HT1080 (cell line): ENCODE data around the gene TPST2. TPM values are rescaled to one million over a fixed set of nuclear protein-coding genes. Genes with fewer than 3 reads are reported as not detected.

Source experiments
- DNase-seq: peaks from one replicate; pipeline ENCODE4 v3.0.0-alpha.2; 2015; ENCODE audit warnings: low read depth
- total RNA-seq: library from RNA; depleted of rRNA; stranded (reverse); fragments of >200 nt; shearing (Covaris generic); gene quantifications from 2 replicates; pipeline ENCODE4 v1.2.3, GENCODE V29; 2014

TPST2 gene
- total RNA-seq, 1 experiment from 2014 or later, result 50.1 TPM

GRCh38 chr22:26581026-26581425, 8.9 kb downstream of the TPST2 start:
- DNase-seq, result no peak

GRCh38 chr22:26580240-26580962, 9.5 kb downstream of the TPST2 start:
- DNase-seq, result no peak

GRCh38 chr22:26579331-26579886, 10.5 kb downstream of the TPST2 start:
- no peak for DNase-seq

GRCh38 chr22:26577081-26577480, 12.9 kb downstream of the TPST2 start:
- no peak for DNase-seq

DNA sequence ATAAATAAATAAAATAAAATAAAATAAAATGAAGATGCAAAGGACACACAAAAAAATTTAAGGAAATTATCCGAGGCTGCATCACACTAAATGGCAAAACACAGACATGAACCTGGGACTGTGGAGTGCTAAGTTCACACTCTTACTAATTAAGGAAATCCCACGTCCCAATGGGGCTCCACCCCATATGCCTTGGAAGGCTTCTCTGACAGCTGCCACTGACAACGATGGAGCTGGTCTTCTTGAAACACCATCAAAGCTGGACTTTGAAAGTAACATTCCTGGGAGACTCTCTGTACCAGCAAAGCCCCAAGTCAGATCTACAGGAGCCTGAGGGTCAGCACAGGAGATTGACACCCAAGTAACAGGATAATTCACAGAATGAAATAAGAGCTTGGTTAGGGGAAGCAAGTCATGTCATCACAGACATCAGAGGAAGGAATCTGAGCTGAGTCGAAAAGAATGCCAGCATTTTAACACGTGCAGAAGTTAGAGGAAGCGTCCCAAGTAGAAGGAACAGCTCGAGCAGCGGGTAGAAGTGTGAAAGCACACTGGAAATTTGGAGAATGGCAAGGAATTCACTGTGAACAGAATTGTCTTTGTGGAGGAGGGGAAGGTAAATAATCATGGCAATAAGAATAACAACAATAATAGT, 13.8 kb downstream of the TPST2 start:
- no peak for DNase-seq

DNA sequence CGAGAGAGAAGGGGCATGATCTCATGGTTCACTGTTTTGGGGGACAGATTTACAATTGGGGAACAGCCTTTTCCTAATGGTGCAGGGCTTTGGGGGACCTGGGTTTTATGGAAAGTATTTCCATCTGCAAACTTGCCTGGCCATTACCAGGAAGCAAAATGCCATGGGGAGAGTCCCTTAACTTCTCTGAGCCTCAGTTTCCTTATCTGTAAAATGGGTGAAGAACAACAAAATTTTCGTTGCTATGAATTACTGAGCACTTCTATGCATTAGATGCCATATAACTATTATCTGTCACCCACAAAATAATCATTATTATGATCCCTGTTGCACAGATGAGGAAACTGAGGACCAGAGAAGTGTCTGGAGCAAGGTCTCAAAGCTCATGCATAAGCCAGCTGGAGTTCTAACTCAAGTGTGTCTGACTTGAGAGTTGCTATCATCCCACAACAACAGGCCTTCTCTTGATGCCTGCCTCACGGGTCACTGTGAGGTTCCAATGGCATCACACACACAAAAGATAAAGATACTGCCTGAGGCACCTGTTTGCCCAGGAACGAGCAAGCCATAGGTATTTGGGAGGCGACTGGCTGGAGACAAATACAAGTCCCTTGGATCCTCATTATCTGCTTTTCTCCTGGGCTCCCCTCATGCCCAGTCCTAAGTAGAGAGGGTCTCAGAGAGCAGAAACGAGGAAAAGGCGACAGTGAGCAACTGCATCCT, 15.8 kb downstream of the TPST2 start:
- no peak for DNase-seq

DNA sequence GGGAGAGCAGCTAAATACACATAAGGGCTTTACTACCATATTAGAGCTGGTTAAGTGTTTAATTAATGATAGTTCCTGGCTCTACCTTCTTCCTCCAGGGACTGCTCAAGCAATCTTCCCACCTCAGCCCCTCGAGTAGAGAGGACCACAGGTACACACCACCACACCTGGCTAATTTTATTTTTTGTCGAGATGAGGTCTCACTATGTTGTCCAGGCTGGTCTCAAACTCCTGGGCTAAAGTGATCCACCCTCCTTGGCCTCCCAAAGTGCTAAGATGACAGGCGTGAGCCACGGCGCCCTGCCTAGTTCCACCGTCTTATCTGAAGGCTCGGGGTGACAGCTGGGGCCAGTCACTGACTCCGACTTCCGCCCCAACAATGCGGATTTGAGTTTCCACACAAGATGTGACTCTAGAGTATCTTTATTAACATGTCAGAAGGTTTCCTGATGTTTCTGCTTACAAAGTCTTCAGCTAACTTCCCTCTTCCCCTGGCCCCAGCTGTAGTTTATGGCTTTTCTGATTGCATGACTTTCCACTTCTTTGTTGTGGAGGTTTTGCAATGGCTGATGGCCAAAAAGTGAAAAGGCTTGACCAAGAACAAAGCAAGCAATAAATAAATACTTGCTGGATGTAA, 16.8 kb downstream of the TPST2 start:
- no peak for DNase-seq

DNA sequence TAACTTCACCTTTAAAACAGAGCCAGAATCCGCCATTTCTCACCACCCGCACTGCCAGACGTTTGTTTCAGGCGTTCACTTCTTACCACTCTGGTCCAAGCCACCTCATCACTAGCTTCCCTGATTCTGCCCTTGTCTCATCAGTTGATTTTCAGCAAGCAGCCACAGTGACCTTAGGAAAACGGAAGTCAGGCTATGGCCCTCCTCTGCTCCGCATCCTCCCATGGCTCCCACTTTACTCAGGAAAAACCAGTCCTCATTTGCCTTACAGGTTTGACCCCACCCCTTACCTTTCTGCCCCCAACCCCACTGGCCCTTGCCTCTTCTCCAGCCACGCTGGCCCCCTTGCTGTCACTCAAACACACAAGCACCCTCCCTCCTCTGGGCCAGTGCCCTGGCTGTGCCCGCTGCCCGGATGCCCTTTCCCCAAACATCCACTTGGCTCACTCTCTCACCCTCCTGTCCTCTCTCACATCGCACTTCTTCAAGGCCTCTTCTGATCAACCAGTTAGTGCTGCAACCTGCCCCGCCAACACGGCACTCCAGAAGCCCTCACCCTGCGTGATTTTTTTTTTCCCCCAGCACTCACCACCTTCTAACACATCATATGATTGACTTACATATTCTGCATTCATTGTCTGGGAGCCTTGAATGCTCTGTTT, 18.9 kb downstream of the TPST2 start:
- DNase-seq, result no peak

DNA sequence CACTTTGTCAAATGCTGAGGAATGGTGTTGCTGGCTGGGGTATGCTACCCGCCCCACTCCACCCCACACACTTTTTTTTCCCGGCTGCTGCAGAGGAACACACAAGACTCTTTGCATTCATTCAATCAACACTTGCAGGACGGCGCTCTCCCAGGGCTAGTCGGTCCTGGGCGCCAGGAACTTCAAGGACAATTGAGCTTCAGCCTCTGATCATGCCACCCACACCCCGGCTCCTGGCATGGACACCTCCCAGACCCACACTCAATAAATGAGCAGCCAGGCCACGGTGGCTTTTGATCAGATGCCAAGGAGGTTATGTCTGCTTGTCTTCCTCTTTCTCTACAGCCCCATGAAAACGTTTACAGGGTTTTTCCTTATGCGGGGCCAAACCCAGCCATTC, 19.8 kb downstream of the TPST2 start:
- DNase-seq, result no peak

DNA sequence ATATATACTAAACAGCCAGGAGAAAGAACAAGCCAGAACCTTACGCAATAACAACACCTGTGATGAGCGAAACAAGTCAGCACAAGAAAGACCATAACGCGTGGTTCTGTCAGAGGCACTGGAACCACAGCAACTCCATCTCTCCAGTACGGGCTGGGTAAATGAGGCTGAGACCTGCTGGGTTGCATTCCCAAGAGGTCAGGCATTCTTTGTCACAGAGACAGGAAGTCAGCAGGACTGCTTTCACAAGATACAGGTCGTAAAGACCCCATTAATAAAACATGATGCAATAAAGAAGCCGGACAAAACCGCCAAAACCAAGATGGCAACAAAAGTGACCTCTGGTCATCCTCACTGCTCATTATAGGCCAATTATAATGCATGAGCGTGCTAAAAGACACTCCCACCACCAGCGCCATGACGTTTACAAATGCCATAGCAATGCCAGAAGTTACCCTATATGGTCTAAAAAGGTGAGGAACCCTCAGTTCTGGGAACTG, 21.7 kb downstream of the TPST2 start:
- no peak for DNase-seq

GRCh38 chr22:26567610-26568009, 22.3 kb downstream of the TPST2 start:
- no peak for DNase-seq

GRCh38 chr22:26566994-26567393, 22.9 kb downstream of the TPST2 start:
- DNase-seq, result no peak

GRCh38 chr22:26565889-26566288, 24.0 kb downstream of the TPST2 start:
- no peak for DNase-seq

GRCh38 chr22:26565181-26565580, 24.8 kb downstream of the TPST2 start:
- DNase-seq, result no peak

GRCh38 chr22:26564672-26565071, 25.3 kb downstream of the TPST2 start:
- no peak for DNase-seq

- DNase-seq, result no peak
Observed at GRCh38 chr22:26564181-26564580, 25.8 kb downstream of the TPST2 start.

- DNase-seq, result no peak
Observed at GRCh38 chr22:26563022-26563421, 26.9 kb downstream of the TPST2 start.

GRCh38 chr22:26561756-26562417, 28.0 kb downstream of the TPST2 start:
- DNase-seq, result no peak

DNA sequence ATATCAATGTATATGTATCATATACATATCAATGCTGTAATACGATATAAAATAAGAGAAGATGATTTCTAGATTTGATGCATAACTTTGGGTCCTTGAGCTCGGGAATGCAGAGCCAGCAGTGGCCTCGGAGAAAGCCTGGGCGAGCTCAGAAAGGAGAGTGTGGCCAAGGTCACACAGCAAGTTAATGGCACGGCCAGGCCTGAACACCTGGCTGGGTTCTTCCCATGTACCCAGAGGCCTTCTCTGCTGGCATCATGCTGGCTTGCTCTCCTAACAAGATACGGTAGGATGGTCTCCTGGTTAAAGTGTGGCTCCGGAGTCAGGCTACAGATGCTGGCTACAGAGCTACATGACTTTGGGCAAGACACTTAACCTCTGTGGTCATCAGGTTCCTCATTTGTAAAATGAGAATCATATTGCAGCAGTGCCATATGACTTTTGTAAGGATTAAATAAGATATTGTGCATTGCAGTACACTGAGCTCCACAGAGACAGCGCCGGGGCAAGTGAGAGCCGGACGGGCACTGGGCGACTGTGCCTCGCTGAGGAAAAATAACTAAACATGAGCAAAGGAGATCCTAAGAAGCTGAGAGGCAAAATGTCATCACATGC, 29.9 kb downstream of the TPST2 start:
- DNase-seq, result no peak
